Nephron progenitor cell (in vitro differentiated cells): ENCODE data around the gene XPO4.
A peak's percentile ranks its signal among the peaks of the same experiment; 100 is the strongest.

ENCODE experiments used
- DNase-seq: peaks from one replicate; pipeline ENCODE4 v3.0.0; 2021
- H3K27ac Mint-ChIP-seq: 2 replicates; pipeline ENCODE4 v1.8.0; 2021; ENCODE audit warnings: mild to moderate bottlenecking, moderate library complexity, mixed read lengths
- H3K27me3 Mint-ChIP-seq: 2 replicates; pipeline ENCODE4 v1.8.0; 2021; ENCODE audit warnings: mild to moderate bottlenecking, low read depth, mixed read lengths; ENCODE audit not compliant: poor library complexity
- H3K36me3 Mint-ChIP-seq: 2 replicates; pipeline ENCODE4 v1.8.0; 2021; ENCODE audit warnings: low read depth, mixed read lengths
- H3K4me1 Mint-ChIP-seq: 2 replicates; pipeline ENCODE4 v1.8.0; 2021; ENCODE audit warnings: mixed read lengths
- H3K4me3 Mint-ChIP-seq: 2 replicates; pipeline ENCODE4 v1.8.0; 2021; ENCODE audit warnings: mild to moderate bottlenecking, moderate library complexity, mixed read lengths
- H3K9me3 Mint-ChIP-seq: 2 replicates; pipeline ENCODE4 v1.8.0; 2021; ENCODE audit warnings: mild to moderate bottlenecking, moderate library complexity, mixed read lengths
- TF ChIP-seq, protein P1 (sequence below): fragments of 200-600 bp; sonication (generic); IDR thresholded peaks from 2 replicates; pipeline ENCODE4 v1.5.0; 2021; ENCODE audit warnings: antibody characterized with exemption

XPO4 gene

DNA sequence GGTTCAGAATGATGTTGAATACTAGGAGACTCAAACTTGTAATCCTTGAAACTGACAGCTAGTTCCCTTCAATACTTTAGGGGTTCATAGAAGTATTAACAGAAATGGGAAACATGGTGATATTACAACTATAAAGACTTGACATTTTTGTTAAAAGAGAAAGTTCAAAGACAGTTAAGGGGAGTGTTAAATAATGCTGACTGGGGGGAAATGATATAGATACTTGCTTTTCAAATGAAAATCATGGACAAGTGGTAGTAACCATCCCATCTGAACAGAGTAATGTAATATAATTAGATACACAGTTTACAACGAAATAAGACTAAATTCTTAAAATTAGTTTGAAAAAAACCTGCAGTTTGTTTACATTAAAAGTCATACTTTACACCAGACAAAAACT is 122.2 kb downstream of the XPO4 start:
- H3K4me1 Mint-ChIP-seq: no peaks in the 10 kb centered on the region
- no peaks in the 10 kb centered on the region for H3K27me3 Mint-ChIP-seq
- peaks cover 22% of the 10 kb centered on the region for H3K36me3 Mint-ChIP-seq
- no peaks in the 10 kb centered on the region for H3K9me3 Mint-ChIP-seq
- TF ChIP-seq, protein P1, sequence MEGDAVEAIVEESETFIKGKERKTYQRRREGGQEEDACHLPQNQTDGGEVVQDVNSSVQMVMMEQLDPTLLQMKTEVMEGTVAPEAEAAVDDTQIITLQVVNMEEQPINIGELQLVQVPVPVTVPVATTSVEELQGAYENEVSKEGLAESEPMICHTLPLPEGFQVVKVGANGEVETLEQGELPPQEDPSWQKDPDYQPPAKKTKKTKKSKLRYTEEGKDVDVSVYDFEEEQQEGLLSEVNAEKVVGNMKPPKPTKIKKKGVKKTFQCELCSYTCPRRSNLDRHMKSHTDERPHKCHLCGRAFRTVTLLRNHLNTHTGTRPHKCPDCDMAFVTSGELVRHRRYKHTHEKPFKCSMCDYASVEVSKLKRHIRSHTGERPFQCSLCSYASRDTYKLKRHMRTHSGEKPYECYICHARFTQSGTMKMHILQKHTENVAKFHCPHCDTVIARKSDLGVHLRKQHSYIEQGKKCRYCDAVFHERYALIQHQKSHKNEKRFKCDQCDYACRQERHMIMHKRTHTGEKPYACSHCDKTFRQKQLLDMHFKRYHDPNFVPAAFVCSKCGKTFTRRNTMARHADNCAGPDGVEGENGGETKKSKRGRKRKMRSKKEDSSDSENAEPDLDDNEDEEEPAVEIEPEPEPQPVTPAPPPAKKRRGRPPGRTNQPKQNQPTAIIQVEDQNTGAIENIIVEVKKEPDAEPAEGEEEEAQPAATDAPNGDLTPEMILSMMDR: no peak
- no peak for DNase-seq
- H3K27ac Mint-ChIP-seq: no peak overlapping the region
- no peak overlapping the region for H3K4me3 Mint-ChIP-seq

DNA sequence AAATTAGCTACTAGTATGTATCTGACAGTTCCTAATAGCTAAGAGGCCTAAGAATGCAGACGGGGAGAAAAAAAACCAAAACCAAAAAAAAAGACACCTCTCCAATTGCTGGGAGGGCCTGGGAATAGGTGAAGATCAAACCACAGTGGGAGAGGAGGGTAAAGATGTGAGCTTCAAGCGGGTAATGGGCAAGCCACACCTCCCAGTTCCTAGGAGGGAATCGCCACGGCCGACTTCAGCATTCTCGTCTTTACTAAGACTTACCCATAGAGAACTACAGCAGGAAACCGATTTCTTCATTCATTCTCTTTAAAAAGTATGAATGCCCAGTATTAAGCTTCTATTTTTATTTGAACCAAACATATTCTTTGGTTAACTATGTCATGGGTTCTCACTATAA is 123.1 kb downstream of the XPO4 start:
- Mint-ChIP-seq H3K27me3 (no peaks in the 10 kb centered on the region), H3K9me3 (peaks cover 3% of the 10 kb centered on the region), H3K4me1 (no peaks in the 10 kb centered on the region), H3K4me3 (no peak overlapping the region), H3K27ac (no peak overlapping the region), H3K36me3 (peaks cover 26% of the 10 kb centered on the region)
- TF ChIP-seq, protein P1: no peak
- no peak for DNase-seq

DNA sequence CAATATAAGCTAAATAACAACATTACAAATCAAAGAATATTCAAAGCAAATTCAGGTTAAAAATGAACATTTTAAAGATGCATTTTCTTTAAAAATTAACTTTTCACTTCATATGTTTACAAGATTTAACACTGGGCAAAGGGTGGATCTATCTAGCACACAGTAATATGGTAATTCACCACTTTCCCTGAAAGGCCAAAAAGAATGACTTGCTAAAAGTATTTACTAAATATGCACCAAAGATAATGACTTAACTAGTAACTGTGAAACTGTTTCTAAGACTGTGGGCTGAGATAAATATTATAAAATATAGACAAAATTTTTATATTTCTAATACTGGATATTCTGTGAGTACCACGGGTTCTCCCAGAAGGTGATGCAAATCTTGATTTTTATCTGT is 124.2 kb downstream of the XPO4 start:
- peaks cover 21% of the 10 kb centered on the region for H3K36me3 Mint-ChIP-seq
- TF ChIP-seq, protein P1: no peak
- peaks cover 8% of the 10 kb centered on the region for H3K9me3 Mint-ChIP-seq
- no peak for DNase-seq
- no peak overlapping the region for H3K27ac Mint-ChIP-seq
- no peak overlapping the region for H3K4me3 Mint-ChIP-seq
- no peaks in the 10 kb centered on the region for H3K27me3 Mint-ChIP-seq
- H3K4me1 Mint-ChIP-seq: peaks cover 6% of the 10 kb centered on the region

DNA sequence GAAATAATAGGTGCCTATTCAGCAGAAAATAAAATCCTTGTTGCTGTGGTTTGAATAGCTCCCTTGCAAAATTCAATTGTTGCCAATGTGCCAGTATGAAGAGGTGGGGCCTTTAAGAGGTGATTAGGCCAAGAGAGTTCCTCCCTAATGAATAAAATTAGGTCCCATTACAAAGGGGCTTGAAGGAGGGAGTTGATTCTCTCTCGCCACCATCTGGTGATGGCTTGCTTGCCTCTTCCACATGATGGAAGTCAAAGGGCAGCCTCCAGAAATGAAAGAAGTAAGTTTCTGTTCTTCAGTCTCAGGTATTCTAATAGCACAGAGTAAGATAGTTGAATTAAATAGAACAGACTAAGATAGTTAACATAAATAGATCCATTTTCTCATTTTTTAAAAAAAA is 125.8 kb downstream of the XPO4 start:
- Mint-ChIP-seq H3K27ac (no peak overlapping the region), H3K4me1 (peaks cover 17% of the 10 kb centered on the region), H3K4me3 (no peak overlapping the region), H3K27me3 (no peaks in the 10 kb centered on the region), H3K36me3 (peaks cover 32% of the 10 kb centered on the region), H3K9me3 (peaks cover 16% of the 10 kb centered on the region)
- DNase-seq: no peak
- TF ChIP-seq, protein P1: no peak

DNA sequence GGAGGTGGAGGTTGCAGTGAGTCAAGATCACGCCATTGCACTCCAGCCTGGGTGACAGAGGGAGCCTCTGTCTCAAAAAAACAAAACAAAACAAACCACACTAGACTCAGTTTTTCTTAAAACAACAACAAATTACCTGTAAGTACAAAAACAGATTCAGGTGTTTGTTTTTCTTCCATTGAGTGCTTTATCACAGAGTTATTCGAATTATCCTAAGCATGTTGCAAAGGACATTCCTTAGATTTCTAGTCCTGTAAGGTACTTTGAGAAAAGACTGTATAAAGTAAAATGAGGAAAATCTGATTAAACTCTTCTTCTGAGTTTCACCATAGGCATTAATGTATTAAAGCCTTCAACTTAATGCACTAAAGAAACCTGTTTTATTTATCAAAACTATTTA is 126.6 kb downstream of the XPO4 start:
- no peak overlapping the region for H3K27ac Mint-ChIP-seq

DNA sequence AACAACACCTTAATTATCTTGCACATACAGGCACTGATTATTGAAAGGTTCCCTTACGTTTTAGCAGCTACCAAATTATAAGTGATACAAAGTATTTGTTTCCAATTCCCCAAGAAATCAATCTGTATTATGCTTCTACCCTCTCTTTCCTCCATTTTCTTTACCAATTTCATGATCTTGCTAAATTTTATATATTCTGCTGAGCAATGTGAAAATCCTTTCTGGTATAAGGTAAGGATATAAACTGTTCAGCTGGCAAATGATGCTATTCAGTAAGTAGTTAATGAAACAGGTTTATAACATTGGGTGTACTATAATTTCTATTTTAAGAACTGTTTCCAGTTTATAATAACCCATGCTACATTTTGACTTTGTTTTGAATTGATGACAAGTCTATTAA is 127.8 kb downstream of the XPO4 start:
- H3K27me3 Mint-ChIP-seq: no peaks in the 10 kb centered on the region
- peak overlapping the region; percentile 28 for H3K4me3 Mint-ChIP-seq
- DNase-seq: no peak
- no peak overlapping the region for H3K27ac Mint-ChIP-seq
- peaks cover 17% of the 10 kb centered on the region for H3K4me1 Mint-ChIP-seq
- peaks cover 52% of the 10 kb centered on the region for H3K36me3 Mint-ChIP-seq
- H3K9me3 Mint-ChIP-seq: peaks cover 36% of the 10 kb centered on the region
- TF ChIP-seq, protein P1: no peak

More for the DNA sequence above, 126.6 kb downstream of the XPO4 start:
- H3K36me3 Mint-ChIP-seq: peaks cover 40% of the 10 kb centered on the region
- no peaks in the 10 kb centered on the region for H3K27me3 Mint-ChIP-seq
- DNase-seq: no peak
- no peak overlapping the region for H3K4me3 Mint-ChIP-seq
- H3K4me1 Mint-ChIP-seq: peaks cover 17% of the 10 kb centered on the region
- peaks cover 24% of the 10 kb centered on the region for H3K9me3 Mint-ChIP-seq
- TF ChIP-seq, protein P1: no peak
